GM18505 (cell line): Measurements from ENCODE around the gene SERPINA6.

ENCODE experiments used
- ATAC-seq: cut with Tn5 transposase; IDR thresholded peaks from one replicate; pipeline ENCODE4 v1.9.1; 2021; ENCODE audit not compliant: unreplicated experiment
- POLR2A ChIP-seq: IDR thresholded peaks from 4 replicates; pipeline ENCODE4 v1.6.1; 2011; ENCODE audit warnings: borderline replicate concordance; ENCODE audit not compliant: insufficient read depth, insufficient read length; ENCODE audit errors: extremely low read depth

The SERPINA6 gene

GRCh38 chr14:94330432-94330831, 7.3 kb upstream of the SERPINA6 start:
- no peak for ATAC-seq
- no peak for TF ChIP-seq POLR2A

GRCh38 chr14:94329857-94330256, 6.7 kb upstream of the SERPINA6 start:
- no peak for TF ChIP-seq POLR2A
- ATAC-seq: no peak

- TF ChIP-seq POLR2A: no peak
- ATAC-seq: no peak
These were observed 5.1 kb upstream of the SERPINA6 start for GRCh38 chr14:94328196-94328595.

GRCh38 chr14:94321421-94322271, 1.5 kb downstream of the SERPINA6 start:
- no peak for ATAC-seq

GRCh38 chr14:94320243-94320642, 2.9 kb downstream of the SERPINA6 start:
- TF ChIP-seq POLR2A: no peak
- ATAC-seq: no peak

More at GRCh38 chr14:94321421-94322271, 1.5 kb downstream of the SERPINA6 start:
- no peak for TF ChIP-seq POLR2A

GRCh38 chr14:94317259-94317658, 5.9 kb downstream of the SERPINA6 start:
- no peak for TF ChIP-seq POLR2A
- ATAC-seq: no peak

GRCh38 chr14:94316692-94317091, 6.4 kb downstream of the SERPINA6 start:
- ATAC-seq: no peak
- no peak for TF ChIP-seq POLR2A

GRCh38 chr14:94314890-94315289, 8.2 kb downstream of the SERPINA6 start:
- ATAC-seq: no peak
- TF ChIP-seq POLR2A: no peak

- no peak for TF ChIP-seq POLR2A
These were observed 9.0 kb downstream of the SERPINA6 start for GRCh38 chr14:94313991-94314655.

GRCh38 chr14:94312481-94313246, 10.5 kb downstream of the SERPINA6 start:
- no peak for ATAC-seq
- TF ChIP-seq POLR2A: no peak

More at GRCh38 chr14:94313991-94314655, 9.0 kb downstream of the SERPINA6 start:
- ATAC-seq: no peak

GRCh38 chr14:94310248-94310647, 12.9 kb downstream of the SERPINA6 start:
- ATAC-seq: no peak
- no peak for TF ChIP-seq POLR2A

GRCh38 chr14:94309721-94310120, 13.4 kb downstream of the SERPINA6 start:
- no peak for ATAC-seq
- no peak for TF ChIP-seq POLR2A

GRCh38 chr14:94307410-94307992, 15.6 kb downstream of the SERPINA6 start:
- no peak for ATAC-seq
- no peak for TF ChIP-seq POLR2A
